K562 (cell line): ENCODE results near the gene ZNF749.

Source experiments
- DIDO1 ChIP-seq: fragments of 450-650 bp; IDR thresholded peaks from 2 replicates; pipeline ENCODE4 v1.6.1; 2016; ENCODE audit warnings: low read depth, missing biosample characterization, missing genetic modification characterization
- EP300 ChIP-seq: IDR thresholded peaks from 2 replicates; pipeline ENCODE4 v1.6.1; 2012; ENCODE audit warnings: low read length, improper control_type of control experiment
- FOXK2 ChIP-seq, 2 experiments: fragments of 450-650 bp; IDR thresholded peaks in 1 of 2; conservative IDR thresholded peaks in 1 of 2; 2 replicates each; pipeline ENCODE4 v1.6.1; 2016; ENCODE audit warnings: low read depth in 2 of 2, mild to moderate bottlenecking in 1 of 2
- POLR2A ChIP-seq: fragments of 450-650 bp; conservative IDR thresholded peaks from 2 replicates; pipeline ENCODE4 v1.6.1; 2016
- SETDB1 ChIP-seq: IDR thresholded peaks from one replicate; pipeline ENCODE4 v1.6.1; 2012; ENCODE audit warnings: low read length, control low read depth, inconsistent platforms
- ZKSCAN1 ChIP-seq: fragments of 150-350 bp; IDR thresholded peaks from 2 replicates; pipeline ENCODE4 v1.6.1; 2016; ENCODE audit warnings: low read depth, low read length
- ZNF589 ChIP-seq: fragments of 200-800 bp; sonication (Bioruptor generic); IDR thresholded peaks from 2 replicates; pipeline ENCODE4 v1.6.1; 2016; ENCODE audit warnings: low read depth, missing genetic modification characterization, missing compliant biosample characterization
- TF ChIP-seq, protein P1 (sequence below), 3 experiments: IDR thresholded peaks in 2 of 3; conservative IDR thresholded peaks in 1 of 3; 2 replicates each; pipeline ENCODE4 v1.5.1; 2011 to 2012; ENCODE audit warnings: low read length in 3 of 3, mild to moderate bottlenecking in 3 of 3, control low read depth in 2 of 3, improper control_type of control experiment in 1 of 3, inconsistent platforms in 1 of 3, low read depth in 1 of 3, mixed read lengths in 1 of 3, moderate library complexity in 1 of 3; ENCODE audit not compliant: insufficient read depth in 2 of 3
- TF ChIP-seq, protein P2 (sequence below): fragments of 250-450 bp; sonication (Bioruptor Pico); IDR thresholded peaks from 2 replicates; pipeline ENCODE4 v1.4.0; 2020; ENCODE audit warnings: mild to moderate bottlenecking, moderate library complexity

DNA sequence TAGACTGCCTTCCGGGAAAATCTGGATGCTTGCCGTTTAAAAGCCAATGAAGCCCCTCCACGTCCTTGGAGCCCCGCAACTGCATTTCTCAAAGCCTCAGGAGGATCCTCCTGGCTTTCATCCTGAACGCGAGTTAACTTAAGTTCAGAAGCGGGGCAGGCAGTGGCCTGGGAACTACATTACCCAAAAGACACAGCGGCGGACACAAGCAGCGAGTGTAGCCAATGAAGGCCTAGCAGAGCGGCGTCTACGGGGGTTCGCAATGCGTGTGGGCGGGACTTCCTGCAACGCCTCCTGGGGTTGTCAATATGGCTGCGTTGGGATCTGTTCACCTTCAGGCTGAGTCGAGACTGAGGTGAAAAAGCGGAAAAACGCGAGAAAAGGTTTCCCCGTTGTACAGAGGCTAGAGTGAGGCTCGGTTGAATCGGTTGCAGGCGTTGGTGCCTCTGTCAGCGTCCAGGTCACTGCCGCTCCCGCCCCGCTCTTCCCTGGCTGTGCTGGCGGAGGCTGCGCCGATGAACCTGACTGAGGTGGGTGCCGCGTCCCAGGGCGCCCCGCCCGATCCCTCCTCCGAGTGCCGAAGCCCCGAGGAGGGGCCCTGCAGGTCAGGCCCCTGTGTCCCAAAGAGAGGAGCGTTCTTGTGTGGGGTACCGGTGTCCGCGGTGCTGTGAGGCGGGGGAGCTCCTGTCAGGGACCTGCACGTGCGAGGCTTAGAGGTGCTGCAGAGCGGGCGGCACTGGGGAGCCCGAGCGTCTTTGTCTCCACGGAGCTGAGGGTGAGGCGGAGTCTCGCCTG is 24.1 kb upstream of the ZNF749 start, which contains the start of gene ZNF17:
- TF ChIP-seq SETDB1 (no peak), ZKSCAN1 (no peak), DIDO1 (tag) (peak; percentile 63; the same call in 1 of the 2 replicates), ZNF589 (CRISPR knock-in tag) (no peak), EP300 (no peak), POLR2A (peak; percentile 80), FOXK2 (conservative IDR thresholded peaks at IDR 0.05 in 1 of 2, IDR thresholded peaks at IDR 0.05 in 1 of 2; ENCODE audit: low read depth in 2 of 2) (peak; percentile 95 to 98)
- TF ChIP-seq, protein P1, sequence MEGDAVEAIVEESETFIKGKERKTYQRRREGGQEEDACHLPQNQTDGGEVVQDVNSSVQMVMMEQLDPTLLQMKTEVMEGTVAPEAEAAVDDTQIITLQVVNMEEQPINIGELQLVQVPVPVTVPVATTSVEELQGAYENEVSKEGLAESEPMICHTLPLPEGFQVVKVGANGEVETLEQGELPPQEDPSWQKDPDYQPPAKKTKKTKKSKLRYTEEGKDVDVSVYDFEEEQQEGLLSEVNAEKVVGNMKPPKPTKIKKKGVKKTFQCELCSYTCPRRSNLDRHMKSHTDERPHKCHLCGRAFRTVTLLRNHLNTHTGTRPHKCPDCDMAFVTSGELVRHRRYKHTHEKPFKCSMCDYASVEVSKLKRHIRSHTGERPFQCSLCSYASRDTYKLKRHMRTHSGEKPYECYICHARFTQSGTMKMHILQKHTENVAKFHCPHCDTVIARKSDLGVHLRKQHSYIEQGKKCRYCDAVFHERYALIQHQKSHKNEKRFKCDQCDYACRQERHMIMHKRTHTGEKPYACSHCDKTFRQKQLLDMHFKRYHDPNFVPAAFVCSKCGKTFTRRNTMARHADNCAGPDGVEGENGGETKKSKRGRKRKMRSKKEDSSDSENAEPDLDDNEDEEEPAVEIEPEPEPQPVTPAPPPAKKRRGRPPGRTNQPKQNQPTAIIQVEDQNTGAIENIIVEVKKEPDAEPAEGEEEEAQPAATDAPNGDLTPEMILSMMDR (IDR thresholded peaks at IDR 0.05 in 2 of 3, conservative IDR thresholded peaks at IDR 0.05 in 1 of 3; ENCODE audit: insufficient read depth in 2 of 3, low read depth in 1 of 3, low read length in 3 of 3) = no peak
- TF ChIP-seq, protein P2, sequence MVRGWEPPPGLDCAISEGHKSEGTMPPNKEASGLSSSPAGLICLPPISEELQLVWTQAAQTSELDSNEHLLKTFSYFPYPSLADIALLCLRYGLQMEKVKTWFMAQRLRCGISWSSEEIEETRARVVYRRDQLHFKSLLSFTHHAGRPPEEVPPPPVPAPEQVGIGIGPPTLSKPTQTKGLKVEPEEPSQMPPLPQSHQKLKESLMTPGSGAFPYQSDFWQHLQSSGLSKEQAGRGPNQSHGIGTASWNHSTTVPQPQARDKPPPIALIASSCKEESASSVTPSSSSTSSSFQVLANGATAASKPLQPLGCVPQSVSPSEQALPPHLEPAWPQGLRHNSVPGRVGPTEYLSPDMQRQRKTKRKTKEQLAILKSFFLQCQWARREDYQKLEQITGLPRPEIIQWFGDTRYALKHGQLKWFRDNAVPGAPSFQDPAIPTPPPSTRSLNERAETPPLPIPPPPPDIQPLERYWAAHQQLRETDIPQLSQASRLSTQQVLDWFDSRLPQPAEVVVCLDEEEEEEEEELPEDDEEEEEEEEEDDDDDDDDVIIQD (CRISPR knock-in tag) = no peak
